NOMO-1 treated with DMSO at 0.1 percent for 48 hours (cell line): ENCODE results near the gene ELOA2.
"Not testable (repeated sequence)": the region's sequence is repeated elsewhere in the genome, so short reads cannot be mapped to it uniquely, and the experiment has no call there.

Experiments
- DNase-seq: peaks from one replicate; lab custom pipeline; 2025; ENCODE audit not compliant: unreplicated experiment; lab: John Stamatoyannopoulos, UW

Gene ELOA2

GRCh38 chr18:47035156-47035671 is at the start of gene ELOA2:
ELOA2 (minus strand) TSS chr18:47035621; CDS start chr18:47035264, 357 bp downstream.
- no peak for DNase-seq

GRCh38 chr18:47081578-47081977 is 46.2 kb upstream of the ELOA2 start:
- no peak for DNase-seq

- DNase-seq, result no peak
Measured at GRCh38 chr18:47080872-47081271, 45.5 kb upstream of the ELOA2 start.

- DNase-seq, result no peak
Measured at GRCh38 chr18:47077111-47077510, 41.7 kb upstream of the ELOA2 start.

GRCh38 chr18:47075098-47075883 is 39.9 kb upstream of the ELOA2 start:
- no peak for DNase-seq

- no peak for DNase-seq
Measured at GRCh38 chr18:47067648-47068047, 32.2 kb upstream of the ELOA2 start.

GRCh38 chr18:47063096-47063495 is 27.7 kb upstream of the ELOA2 start:
- no peak for DNase-seq

- no peak for DNase-seq
Measured at GRCh38 chr18:47062471-47062870, 27.1 kb upstream of the ELOA2 start.

- DNase-seq, result no peak
Measured at GRCh38 chr18:47054369-47054768, 18.9 kb upstream of the ELOA2 start.

- DNase-seq, result no peak
Measured at GRCh38 chr18:47050468-47050867, 15.0 kb upstream of the ELOA2 start.

- no peak for DNase-seq
Measured at GRCh38 chr18:47040982-47041381, 5.6 kb upstream of the ELOA2 start.

- no peak for DNase-seq
Measured at GRCh38 chr18:47036927-47037578, 1.6 kb upstream of the ELOA2 start.

- DNase-seq, result no peak
Measured at GRCh38 chr18:47036298-47036874, 965 bp upstream of the ELOA2 start.

- not testable (repeated sequence) for DNase-seq
Measured at GRCh38 chr18:47034591-47034990, 830 bp downstream of the ELOA2 start.

GRCh38 chr18:47032945-47033344 is 2.5 kb downstream of the ELOA2 start:
- DNase-seq, result no peak

- DNase-seq, result not testable (repeated sequence)
Measured at GRCh38 chr18:47030887-47031286, 4.5 kb downstream of the ELOA2 start.

GRCh38 chr18:47029684-47030353 is 5.6 kb downstream of the ELOA2 start:
- DNase-seq, result not testable (repeated sequence)

- not testable (repeated sequence) for DNase-seq
Measured at GRCh38 chr18:47028738-47029137, 6.7 kb downstream of the ELOA2 start.

- not testable (repeated sequence) for DNase-seq
Measured at GRCh38 chr18:47025557-47026174, 9.8 kb downstream of the ELOA2 start.

GRCh38 chr18:47023769-47024465 is 11.5 kb downstream of the ELOA2 start:
- not testable (repeated sequence) for DNase-seq
